T-helper 22 cell (primary cell): ENCODE results near the gene LRBA.
"Not testable (repeated sequence)": the region's sequence is repeated elsewhere in the genome, so short reads cannot be mapped to it uniquely, and the experiment has no call there.

Source experiments
- DNase-seq: peaks from one replicate; pipeline ENCODE4 v3.0.0-alpha.2; 2020; ENCODE audit warnings: low read depth

The LRBA gene

DNA sequence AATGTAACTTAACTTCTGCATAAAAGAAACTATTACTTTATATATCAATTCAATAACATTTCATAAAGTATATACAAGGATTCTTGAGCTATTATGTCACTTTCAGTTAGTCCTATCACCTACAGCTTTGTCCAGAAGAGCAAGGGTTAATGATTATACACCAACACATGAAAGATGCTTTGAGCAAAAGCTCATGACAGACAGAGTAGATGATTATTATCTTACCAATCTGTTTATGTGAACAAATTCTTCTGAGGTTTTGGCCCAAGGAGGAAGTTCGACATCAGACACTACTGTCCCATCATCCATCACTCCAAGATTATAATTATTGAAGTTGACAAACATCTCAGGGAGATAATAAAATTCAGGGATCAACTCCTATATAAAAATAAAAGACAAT is 599.9 kb downstream of the LRBA start:
- no peak for DNase-seq

DNA sequence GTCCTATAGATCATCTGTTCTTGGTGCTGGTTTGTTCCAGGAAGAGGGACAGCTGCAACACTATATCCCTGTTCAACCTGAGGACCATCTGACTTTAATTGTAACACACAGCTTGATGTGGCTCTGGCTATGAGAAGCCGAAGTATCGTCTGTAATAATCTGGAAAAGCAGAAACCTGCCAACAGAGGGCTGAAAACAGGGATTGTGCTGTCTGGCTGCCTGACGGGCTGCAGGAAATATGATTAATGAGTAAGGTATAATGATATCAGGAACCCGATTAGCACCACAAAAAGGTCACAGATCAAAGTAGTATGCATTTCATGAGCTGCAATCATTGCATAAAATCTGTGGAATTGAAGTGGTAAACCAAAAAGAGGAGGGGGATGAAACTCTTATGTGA is 603.6 kb downstream of the LRBA start:
- DNase-seq = no peak

DNA sequence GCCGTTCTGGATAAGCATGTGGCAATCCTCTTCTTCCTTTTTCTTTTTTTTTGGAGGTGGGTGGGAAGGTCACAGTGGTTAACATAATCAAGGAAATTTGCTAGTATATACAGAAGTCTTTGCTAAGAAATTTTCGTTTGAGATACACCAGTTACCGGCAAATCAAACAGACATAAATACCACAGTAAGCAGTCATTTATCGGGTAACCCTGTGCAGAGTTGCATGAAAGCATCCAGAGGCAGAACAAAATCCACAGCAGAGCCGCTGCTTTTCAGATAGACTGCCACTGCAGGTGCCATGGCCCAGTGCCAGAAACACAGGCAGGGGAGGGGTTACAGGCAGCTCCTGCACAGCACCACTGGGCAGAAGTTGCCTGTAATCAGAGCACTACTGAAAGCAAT is 612.2 kb downstream of the LRBA start:
- DNase-seq = no peak

DNA sequence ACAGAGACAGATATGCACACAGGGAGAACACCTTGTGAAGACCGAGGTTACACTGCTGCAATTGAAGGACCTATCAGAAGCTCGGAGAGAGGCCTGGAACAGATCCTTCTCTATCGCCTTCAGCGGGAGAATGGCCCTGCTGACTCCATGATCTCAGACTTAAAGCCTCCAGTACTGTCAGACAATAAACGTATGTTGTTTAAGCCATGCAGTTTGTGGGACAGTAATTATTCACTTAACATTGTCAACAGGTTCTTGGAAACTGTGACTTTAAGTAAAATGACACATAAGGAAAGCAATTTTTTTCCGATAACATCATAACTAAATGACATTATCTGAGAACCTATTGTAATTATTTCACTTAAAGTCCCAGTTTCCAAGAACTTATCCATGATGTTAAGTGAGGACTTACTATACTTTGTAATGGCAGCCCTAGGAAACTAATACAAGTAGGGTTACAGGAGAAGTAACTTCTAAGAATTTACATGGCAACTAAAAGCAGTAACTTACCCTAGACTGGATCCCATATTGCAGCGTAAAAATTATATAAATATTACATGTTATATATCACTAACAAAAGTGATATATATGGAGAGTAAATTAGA is 613.9 kb downstream of the LRBA start:
- no peak for DNase-seq

DNA sequence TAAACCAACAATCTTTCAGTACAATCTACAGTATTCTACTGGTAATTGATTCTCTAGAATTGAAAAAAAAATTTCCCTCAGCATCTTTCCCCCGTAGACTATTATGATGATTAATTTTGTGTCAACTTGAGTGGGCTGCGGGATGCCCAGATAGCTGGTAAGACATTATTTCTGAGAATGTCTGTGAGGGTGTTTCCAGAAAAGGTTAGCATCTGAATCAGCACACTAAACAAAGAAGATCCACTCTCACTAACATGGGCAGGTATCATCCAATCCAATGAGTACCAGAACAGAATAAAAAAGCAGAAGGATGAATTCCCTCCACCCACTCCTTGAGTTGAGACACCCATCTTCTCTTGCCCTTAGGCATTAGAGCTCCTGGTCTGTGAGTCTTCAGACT is 619.2 kb downstream of the LRBA start:
- DNase-seq = no peak

DNA sequence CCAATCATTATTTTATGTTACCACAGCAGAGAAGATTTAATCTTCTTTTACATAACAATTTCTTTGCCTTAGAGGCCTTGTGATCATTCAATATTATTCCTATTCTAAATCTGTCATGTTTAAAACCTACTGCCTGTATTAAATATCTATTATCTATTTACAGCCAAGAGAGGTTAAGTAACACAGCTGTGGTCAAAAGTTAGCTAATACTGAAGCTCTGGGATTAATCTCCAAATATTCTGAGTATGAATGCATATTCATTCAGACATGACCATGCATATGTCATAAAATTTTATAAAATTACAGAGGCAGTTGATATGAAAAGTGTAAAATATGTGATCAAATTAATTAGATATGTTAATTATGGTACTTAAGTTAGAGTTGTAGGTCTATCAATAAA is 621.0 kb downstream of the LRBA start:
- no peak for DNase-seq

DNA sequence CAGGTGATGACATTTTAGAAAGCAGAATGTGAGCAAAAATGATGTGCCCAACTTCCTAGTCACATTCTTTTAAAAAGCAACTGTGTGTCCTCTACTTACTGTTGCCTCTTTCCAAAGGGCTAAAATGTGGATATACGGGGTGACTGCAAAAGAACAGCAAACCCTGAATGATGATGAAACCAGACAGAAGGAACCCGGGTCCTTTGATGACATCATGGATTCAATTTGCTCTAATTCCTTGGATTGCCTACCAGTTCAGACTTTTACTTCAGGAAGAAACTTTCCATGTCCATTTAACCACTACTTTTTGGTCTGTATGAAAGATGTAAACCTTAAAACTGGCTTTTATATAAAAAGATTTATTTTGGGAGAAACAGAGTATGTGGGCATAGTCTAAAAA is 624.0 kb downstream of the LRBA start:
- no peak for DNase-seq

DNA sequence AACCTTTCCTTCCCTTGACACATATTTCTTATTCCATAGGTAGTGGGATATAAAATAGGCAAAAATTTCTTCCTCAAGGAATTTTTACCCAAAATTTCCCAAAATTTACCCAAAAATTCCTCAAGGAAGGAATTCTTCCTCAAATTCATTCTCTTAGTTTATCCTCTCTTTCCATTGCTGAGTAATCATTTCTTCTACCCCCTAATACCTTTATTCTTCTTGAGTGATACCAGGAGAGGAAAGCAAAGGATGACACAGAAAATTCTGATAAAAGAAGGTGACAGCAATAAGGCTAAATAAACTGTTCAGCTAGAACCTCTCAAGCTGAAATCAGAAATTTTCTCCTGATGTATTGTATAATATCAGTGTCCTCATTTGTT is 624.6 kb downstream of the LRBA start:
- DNase-seq = no peak

DNA sequence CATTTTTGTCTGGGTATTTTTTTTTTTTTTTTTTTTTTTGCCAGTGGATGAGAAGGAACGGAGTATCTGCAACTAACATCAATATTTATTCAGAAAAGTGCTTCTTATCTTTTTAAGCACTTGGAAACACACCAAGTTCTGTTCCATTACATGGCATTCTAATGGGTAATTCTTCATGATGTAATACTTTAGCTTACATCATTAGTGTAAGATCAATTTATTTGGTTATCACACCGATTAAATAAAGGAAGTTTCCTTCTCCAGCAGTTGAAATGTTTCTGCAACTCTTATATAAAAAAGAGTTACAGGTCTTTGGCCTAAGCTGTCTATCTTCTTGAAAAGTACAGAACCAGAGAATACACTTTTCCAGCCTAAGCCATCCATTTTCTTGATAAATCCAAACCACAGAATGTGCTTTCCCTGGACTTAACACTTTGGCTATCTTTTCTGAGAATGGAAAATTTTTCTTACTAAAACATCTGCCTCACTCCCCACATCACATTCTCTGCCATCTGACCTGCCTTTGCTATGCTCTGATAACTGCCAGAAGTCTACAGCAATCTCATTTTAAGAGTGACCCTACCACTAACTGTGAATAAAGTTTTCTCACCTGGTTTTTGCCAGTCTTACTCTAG is 625.1 kb downstream of the LRBA start:
- DNase-seq = no peak

DNA sequence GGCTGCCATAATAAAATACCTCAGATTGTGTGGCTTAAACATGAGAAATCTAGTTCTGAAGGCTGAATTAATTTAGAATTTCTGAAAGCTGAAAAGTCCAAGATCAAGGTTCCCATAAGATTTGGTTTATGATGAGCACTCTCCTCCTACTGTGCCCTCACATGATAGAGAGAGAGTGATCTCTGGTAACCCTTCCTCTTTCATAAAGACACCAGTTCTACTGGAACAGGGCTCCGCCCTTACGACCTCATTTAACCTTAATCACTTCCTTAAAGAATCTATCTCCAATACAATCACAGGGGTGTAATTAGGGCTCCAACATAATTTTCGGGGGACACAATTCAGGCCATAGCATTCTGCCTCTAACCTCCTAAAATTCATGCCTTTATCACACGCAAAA is 627.1 kb downstream of the LRBA start:
- DNase-seq = no peak

DNA sequence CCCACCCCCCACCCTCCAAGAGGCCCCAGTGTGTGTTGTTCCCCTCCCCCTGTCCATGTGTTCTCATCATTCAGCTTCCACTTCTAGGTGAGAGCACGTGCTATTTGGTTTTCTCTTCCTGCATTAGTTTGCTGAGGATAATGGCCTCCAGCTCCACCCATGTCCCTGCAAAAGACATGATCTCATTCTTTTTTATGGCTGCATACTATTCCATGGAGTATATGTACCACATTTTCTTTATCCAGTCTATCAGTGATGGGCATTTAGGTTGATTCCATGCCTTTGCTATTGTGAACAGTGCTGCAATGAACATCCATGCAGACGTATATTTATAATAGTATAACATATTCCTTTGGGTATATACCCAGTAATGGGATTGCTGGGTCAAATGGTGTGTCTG is 628.7 kb downstream of the LRBA start:
- DNase-seq = not testable (repeated sequence)

DNA sequence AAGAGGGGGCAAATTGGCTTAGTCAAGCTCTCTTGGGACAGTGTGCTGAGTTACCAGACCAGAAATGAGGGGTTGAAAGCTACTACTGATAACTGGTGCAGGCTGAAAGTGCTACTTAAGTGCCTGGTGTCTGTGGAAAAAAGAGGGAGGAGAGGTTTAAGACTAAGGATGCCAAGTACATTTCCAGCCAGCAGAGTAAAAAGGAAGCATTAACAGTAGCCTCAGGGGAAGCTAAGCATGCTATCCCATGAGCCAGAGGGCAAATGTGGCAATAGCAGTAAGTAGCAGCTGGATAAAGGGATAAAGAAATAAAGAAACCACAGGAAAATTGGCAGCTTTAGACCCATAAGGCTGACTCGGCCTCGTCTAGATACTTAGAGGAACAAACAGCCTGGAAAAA is 629.5 kb downstream of the LRBA start:
- DNase-seq = no peak

DNA sequence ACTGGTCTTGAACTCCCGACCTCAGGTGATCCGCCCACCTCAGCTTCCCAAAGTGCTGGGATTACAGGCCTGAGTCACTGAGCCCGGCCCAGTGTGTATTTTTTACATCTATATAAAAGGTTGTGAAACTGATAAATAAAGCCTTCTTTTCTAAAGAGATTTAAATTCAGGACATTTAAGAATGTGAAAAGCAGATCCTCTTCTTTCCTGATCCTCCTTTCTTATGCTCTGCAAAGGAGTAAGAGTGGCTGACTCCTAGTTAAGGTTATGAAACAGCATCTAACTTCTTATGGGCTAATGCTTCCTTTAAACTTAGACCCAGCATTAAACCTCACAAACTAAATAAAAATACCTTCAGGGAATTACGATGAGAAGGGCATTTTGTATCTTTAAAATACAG is 630.8 kb downstream of the LRBA start:
- DNase-seq = no peak

DNA sequence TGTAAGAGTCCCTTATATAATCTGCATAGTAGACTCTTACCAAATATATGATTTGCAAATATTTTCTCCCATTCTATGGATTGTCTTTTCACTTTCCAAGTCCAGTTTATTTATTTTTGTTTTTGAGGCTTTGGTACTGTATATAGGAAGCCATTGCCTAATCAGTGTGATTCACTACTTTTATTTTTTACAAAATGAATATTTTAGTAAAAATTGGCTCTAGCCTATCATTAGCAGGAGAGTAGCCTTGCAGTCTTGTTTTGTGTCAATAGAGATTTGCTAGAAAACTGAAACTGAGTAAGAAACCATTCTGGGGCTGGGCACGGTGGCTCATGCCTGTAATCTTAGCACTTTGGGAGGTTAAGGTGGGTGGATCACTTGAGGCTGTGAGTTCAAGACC is 633.1 kb downstream of the LRBA start:
- DNase-seq = no peak

DNA sequence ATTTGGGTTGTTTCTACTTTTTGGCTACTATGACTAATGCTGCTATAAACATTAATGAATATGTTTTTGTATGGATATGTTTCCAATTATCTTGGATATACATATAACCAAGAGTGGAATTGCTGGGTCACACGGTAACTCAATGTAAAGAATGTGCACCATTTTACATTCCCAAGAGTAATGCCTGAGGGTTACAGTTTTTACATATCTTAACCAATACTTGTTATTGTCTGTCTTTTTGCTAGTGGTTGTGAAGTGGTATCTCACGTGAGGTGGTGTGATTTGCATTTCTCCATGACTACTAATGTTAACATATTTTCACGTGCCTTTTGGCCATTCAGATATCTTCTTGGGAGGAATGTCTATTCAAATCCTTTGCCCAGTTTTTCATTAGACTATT is 633.5 kb downstream of the LRBA start:
- no peak for DNase-seq

DNA sequence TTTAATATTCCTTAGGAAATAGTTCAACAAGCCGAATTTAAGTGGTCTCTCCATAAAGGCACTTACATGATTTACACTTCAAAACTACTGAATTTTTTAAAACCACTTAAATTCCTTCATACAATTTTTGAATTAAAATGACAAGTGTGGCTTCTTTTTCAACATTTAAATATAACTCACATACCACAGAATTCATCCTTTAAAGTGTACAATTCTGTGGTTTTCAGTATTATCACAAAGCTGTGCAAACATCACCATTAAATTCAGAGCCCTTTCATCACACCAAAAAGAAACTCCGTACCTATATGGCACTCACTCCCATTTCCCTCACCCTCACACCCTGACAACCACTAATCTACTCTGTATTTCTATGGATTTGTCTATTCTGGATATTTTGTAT is 634.0 kb downstream of the LRBA start:
- no peak for DNase-seq

DNA sequence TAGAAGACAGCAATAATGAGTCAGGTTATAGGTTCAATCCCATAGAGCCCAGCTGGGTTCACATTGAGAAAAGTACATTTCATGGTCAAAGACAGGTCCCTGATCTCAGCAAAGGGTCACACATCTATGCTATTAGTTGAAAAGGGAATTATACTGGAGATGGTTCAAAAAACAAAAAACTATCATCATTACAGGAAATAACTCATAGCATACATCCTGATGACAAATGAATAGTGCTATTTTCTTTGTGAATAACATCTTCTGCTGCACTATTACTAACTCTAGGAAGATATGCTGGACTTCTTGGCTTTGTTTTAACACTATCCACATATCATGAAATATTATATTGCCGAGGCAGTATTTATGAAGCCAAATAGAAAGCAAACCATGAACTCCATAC is 635.6 kb downstream of the LRBA start:
- DNase-seq = no peak

DNA sequence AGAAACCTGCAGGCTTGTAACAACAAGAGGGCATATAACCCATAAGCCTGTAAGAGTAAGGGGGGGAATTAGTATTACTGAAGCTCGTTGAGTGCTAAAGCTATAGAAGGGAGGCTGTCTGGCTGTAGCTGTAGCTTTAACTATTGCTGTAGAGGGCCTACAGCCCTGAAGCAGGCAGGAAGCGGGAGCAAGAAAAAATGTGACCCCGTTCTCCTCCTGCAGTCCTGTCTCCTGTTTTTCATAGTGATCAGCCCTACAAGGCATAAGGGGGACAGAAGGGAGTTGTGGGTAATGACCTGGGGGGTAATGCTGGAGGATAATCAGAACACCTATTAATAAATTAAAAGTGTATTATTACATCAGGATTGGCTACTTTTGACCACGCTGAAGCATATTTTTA is 640.1 kb downstream of the LRBA start:
- DNase-seq = no peak

DNA sequence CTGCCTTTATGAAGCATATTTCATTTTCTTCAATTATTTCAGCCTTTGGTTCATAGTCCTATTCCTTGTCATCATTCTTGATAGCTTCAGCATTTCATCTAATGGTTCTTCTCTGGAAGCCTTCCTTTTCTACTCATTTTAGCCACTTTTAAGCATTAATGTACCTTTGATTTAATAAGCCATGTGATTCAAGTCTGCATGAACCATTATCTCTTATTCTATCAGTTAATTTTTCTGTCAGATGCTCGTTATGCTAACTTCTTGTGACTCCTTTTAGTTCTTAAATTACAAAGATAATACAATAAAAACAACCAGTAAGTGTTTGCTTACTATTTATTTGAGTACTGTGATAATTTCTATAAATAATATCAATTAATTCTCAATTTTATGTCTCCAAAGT is 643.2 kb downstream of the LRBA start:
- no peak for DNase-seq

DNA sequence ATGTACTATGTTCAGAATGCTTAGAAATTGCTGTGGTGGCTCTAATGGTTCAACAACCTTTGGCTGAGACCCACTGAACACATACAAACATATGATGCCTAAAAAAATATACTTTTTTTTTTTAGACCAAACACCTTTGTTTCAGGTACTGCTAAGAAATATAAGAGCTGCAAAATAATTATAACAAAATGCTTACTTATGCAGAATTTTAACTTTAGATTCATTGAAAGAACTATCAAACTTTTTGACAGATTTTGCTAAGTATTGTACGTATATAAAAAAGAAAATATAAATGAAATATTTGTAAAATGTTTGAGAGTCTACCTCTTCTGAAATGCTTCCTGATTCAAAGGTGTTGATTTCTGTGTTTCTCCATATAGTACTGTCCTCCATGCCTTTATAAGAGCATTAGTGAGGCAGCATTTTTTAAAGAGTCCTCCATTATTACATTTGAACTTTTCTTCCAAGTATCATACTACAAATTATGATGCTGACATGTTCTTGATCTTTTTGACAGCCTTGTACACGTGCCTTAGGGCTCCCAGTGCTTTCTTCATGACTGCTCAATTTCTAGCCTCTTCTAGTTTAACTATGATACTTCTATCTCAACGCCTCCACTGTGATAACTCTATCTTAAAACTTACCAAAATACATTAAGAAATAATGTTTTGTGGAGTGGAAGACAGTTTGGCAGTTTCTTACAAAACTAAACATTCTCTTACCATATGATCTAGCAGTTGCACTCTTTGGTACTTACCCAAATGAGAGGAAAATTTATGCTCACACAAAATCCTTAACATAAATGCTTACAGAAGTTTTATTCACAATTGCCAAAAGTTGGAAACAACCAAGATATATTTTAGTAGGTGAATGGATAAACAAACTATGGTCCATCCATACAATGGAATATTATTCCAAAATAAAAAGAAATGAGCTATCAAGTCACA is 645.4 kb downstream of the LRBA start:
- DNase-seq = no peak

DNA sequence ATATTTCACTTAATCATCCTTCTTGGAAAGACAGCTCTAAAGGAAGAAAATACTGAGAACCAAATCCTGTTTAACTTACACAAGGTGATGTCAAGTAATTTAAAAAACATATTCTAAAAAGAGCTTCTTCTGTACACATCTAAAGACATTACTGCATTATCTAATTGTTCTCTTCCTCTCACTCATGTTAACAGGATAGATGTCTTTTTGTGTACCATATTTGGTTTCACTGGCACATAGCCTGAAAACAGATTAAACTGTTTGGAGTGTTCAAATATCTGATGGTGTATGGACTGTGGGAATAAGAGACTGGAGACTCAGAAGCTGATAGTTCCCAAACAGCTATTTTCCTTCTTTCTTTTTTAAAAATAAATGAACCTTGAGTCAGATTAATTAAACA is 646.4 kb downstream of the LRBA start:
- DNase-seq = no peak

DNA sequence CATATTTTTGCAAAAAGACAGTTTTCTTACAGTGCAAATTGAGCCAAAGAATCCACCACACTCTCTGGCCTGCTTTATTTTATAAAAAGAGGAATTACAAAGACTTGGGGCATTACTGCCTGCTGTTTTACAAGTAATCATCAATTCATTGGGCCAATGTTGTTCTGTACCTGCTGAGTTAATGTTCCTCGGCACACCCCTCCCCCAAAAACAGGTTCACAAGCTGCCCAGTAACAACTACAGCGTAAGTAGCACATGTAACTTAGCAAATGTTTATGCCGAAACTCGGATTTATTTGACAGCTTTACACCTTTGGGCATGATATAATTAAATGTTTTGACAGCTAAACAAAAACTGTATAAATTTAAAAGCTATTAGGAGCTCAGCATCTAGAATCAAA is 647.8 kb downstream of the LRBA start:
- DNase-seq = no peak

DNA sequence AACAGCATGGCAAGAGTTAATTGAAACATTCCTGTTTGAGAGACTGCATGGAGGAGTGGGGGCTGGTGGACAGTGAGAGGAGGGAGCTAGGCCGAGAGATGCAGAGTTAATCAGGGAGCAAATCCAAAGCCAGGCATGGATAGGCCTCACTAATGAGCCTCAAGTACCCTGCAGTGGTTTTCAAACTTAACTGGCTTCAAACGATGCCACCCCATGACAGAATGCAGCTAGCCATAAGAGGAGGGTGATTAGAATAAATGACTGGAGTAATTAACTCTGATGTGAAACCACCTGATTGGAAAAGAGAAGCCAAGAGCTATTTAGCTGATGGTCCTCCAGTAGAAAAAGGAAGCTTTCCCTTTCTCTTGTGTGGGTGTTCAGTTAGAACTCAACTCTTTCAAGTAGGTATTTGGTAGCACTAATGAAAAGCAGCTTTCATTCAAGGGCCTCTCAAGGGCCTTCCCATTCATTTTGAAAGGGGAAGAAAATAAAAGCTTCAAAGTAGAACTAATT is 648.5 kb downstream of the LRBA start:
- DNase-seq = no peak
